ENCODE results near the gene SEMA5B.

Gene SEMA5B

DNA sequence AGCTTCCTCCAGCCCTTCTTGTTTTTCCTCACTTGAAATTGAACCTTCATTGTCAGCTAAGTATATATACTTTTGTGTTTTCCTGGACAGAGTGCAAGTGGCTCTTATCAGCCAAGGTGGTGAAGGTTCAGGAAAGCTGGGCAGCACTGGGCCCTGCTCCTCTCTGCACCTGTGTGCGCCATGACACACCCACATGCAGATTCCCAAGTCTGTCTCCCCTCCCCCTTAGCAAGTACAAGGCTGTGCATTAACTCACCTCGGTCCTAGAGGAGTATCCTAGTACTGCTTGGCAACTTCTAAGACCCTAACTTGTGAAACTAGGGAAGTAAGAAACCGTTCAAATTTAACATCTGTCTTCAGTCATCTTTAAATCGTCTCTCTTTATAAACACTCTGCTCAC is 146.9 kb downstream of the SEMA5B start:
- TF ChIP-seq, protein P1, sequence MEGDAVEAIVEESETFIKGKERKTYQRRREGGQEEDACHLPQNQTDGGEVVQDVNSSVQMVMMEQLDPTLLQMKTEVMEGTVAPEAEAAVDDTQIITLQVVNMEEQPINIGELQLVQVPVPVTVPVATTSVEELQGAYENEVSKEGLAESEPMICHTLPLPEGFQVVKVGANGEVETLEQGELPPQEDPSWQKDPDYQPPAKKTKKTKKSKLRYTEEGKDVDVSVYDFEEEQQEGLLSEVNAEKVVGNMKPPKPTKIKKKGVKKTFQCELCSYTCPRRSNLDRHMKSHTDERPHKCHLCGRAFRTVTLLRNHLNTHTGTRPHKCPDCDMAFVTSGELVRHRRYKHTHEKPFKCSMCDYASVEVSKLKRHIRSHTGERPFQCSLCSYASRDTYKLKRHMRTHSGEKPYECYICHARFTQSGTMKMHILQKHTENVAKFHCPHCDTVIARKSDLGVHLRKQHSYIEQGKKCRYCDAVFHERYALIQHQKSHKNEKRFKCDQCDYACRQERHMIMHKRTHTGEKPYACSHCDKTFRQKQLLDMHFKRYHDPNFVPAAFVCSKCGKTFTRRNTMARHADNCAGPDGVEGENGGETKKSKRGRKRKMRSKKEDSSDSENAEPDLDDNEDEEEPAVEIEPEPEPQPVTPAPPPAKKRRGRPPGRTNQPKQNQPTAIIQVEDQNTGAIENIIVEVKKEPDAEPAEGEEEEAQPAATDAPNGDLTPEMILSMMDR (IDR thresholded peaks at IDR 0.05; ENCODE audit: low read depth, low read length, missing control alignments): no peak
- no peak for DNase-seq (ENCODE audit: extremely low read depth, low read depth)
- no peak overlapping the region for H3K4me3 ChIP-seq (replicated peaks; ENCODE audit: low read depth, low read length)

DNA sequence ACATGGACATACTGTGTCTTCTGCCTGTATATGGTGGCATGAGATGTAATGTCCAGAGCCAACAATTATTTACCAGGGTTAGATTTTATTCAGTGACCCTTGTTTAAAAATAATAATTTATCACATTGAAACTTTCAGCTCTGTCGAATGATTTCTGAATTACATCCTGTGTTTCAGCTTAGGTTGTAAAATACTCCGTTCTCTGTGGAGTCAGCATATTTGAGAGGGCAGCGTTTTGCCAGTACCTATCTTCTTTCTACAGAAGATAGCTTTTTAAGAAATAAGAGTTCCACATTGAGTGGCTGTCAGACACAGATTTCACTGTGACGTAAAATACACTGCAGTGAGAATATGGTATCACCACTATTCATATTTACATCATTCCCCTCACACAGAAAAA is 147.4 kb downstream of the SEMA5B start:
- TF ChIP-seq, protein P1 (IDR thresholded peaks at IDR 0.05; ENCODE audit: low read depth, low read length, missing control alignments): no peak
- H3K4me3 ChIP-seq (replicated peaks; ENCODE audit: low read depth, low read length): no peak overlapping the region
- no peak for DNase-seq (ENCODE audit: extremely low read depth, low read depth)

DNA sequence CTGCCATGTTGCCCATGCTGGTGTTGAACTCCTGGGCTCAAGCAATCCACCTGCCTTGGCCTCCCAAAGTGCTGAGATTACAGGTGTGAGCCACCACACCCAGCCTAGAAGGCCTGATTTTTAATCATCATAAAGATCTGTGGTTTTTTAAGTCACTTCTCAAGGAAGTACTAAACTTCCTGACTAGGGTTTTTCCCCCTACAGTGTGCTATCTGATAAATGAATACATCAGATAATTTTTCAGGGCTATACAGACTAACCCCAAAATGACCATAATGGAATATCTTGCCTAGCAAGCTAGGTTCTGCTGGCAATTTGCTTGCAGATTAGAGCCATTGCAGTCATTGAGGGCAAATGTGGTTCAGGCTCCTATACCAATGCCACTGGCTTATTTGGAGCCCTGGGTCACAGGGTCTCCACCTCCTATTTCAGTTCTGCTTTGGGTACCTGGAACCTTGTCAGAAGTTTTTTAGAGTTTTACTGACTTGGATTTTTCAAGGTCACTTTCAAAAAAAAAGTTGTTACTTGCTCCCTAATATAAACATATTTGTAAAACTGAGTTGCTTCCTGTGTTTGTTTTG is 151.9 kb downstream of the SEMA5B start:
- no peak for DNase-seq (ENCODE audit: extremely low read depth, low read depth)
- TF ChIP-seq, protein P1 (IDR thresholded peaks at IDR 0.05; ENCODE audit: low read depth, low read length, missing control alignments): no peak
- no peak overlapping the region for H3K4me3 ChIP-seq (replicated peaks; ENCODE audit: low read depth, low read length)

DNA sequence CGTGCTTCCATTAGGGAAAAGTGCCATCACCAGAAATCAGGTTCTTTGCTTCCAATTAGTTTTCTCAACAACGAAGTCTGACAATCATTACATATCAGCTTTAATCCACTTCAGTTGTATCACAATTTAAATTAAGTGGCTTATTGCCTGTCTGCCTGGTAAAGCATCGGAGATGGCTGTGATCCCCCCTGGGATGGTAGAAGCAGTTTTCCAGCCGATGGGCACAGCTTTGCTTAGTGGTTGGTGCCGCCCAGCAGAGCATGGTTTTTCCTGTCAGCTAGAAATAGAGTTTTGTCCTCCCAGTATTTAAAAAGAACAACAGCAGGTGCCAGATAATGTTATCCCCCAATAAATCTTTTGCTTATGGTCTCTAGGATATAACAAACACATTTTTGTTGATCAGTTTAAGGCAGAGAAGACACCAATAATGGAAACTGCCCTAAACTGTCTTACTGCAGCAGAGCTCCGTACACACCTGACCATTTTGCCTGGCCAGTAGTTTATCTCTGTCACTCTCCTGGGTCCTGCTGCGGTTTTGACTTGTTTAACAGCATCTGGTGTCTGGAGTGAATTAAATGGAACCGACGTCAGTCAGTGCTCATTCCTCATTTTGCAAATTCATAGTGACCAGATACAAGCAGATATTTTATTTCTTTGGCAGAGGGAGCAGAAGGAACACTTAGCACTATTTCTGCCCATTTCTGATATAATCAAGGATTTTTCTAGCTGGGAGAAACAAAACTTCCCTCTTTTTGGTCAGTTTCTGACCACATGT is 153.6 kb downstream of the SEMA5B start:
- DNase-seq (ENCODE audit: extremely low read depth, low read depth): no peak
- no peak overlapping the region for H3K4me3 ChIP-seq (replicated peaks; ENCODE audit: low read depth, low read length)
- TF ChIP-seq, protein P1 (IDR thresholded peaks at IDR 0.05; ENCODE audit: low read depth, low read length, missing control alignments): no peak

DNA sequence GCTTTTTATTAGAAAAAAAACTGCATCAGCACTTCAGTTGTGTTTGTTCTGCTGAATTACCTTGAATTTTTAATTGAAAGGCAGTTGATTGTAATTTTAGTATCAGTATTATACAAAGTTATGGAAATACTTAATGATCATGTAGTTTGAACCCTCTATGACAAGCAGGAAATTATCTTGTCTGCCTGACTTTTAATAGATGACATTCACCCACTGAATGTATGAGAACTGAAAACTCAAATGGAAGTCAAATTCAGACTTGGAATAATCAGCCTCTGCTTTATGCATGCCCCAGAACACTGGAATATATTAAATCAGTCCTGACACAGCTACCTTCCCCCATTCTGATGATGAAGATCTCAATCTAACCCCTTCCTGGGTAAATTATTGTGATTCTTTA is 159.2 kb downstream of the SEMA5B start:
- H3K4me3 ChIP-seq (replicated peaks; ENCODE audit: low read depth, low read length): no peak overlapping the region
- TF ChIP-seq, protein P1 (IDR thresholded peaks at IDR 0.05; ENCODE audit: low read depth, low read length, missing control alignments): no peak
- no peak for DNase-seq (ENCODE audit: extremely low read depth, low read depth)

DNA sequence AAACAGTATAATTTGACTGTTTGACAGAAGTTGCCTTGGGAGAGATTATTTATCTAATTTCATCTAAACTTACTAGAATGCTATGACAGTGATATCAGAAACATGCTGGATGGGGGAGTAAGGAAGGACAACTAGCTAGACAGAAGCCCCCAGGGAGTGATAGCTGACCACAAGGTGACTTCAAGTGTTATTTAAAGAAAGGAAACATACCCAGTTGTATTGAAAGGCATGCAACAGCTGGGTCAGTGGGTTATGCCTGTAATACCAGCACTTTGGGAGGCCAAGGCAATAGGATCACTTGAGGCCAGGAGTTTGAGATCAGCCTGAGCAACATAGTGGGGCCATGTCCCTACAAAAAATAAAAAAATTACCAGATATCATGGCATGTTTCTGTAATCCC is 163.1 kb downstream of the SEMA5B start:
- H3K4me3 ChIP-seq (replicated peaks; ENCODE audit: low read depth, low read length): no peak overlapping the region
- no peak for DNase-seq (ENCODE audit: extremely low read depth, low read depth)
- TF ChIP-seq, protein P1 (IDR thresholded peaks at IDR 0.05; ENCODE audit: low read depth, low read length, missing control alignments): no peak

All from HFF-Myc (cell line).